Loucy (cell line): Measurements from ENCODE around the gene METTL6.

Source experiments
- H2AFZ ChIP-seq: fragments of 200-600 bp; sonication (generic); 2 replicates; pipeline ENCODE4 v1.6.0; 2016; ENCODE audit warnings: antibody characterized with exemption, mild to moderate bottlenecking, low read length, moderate library complexity
- H3F3A ChIP-seq: fragments of 200-600 bp; 2 replicates; pipeline ENCODE4 v1.6.0; 2016; ENCODE audit warnings: antibody characterized with exemption, low read depth, mild to moderate bottlenecking
- H3K27me3 ChIP-seq: fragments of 200-600 bp; sonication (generic); 2 replicates; pipeline ENCODE4 v1.6.1; 2014; ENCODE audit warnings: low read length, mild to moderate bottlenecking; ENCODE audit not compliant: insufficient read depth, poor library complexity, severe bottlenecking
- H3K36me3 ChIP-seq: fragments of 200-600 bp; sonication (generic); 2 replicates; pipeline ENCODE4 v1.6.1; 2016; ENCODE audit warnings: low read length; ENCODE audit not compliant: insufficient read depth
- H3K4me1 ChIP-seq: fragments of 200-600 bp; sonication (generic); 2 replicates; pipeline ENCODE4 v1.5.1; 2014; ENCODE audit warnings: low read length, mild to moderate bottlenecking; ENCODE audit not compliant: insufficient read depth, poor library complexity, severe bottlenecking
- H3K4me2 ChIP-seq: fragments of 200-600 bp; sonication (generic); 2 replicates; pipeline ENCODE4 v1.6.0; 2014; ENCODE audit warnings: antibody characterized with exemption, low read length, low read depth, mild to moderate bottlenecking; ENCODE audit not compliant: poor library complexity, severe bottlenecking
- H3K4me3 ChIP-seq: fragments of 200-600 bp; sonication (generic); 2 replicates; pipeline ENCODE4 v1.5.1; 2014; ENCODE audit warnings: low read length, mild to moderate bottlenecking, mixed read lengths; ENCODE audit not compliant: poor library complexity, severe bottlenecking
- H3K79me2 ChIP-seq: fragments of 200-600 bp; sonication (generic); 2 replicates; pipeline ENCODE4 v1.6.1; 2014; ENCODE audit warnings: low read length; ENCODE audit not compliant: insufficient read depth
- H3K9ac ChIP-seq: fragments of 200-600 bp; sonication (generic); 2 replicates; pipeline ENCODE4 v1.6.0; 2014; ENCODE audit warnings: mild to moderate bottlenecking, low read depth, low read length, moderate library complexity; ENCODE audit not compliant: poor library complexity, severe bottlenecking
- H3K9me2 ChIP-seq: fragments of 200-600 bp; sonication (generic); replicated peaks from 2 replicates; pipeline ENCODE4 v1.6.1; 2016; ENCODE audit warnings: low read depth, low read length, mixed read lengths
- H3K9me3 ChIP-seq: fragments of 200-600 bp; sonication (generic); 2 replicates; pipeline ENCODE4 v1.6.1; 2014; ENCODE audit warnings: mild to moderate bottlenecking, antibody characterized with exemption, low read length, low read depth; ENCODE audit not compliant: insufficient read depth
- H4K20me1 ChIP-seq: fragments of 200-600 bp; sonication (generic); 2 replicates; pipeline ENCODE4 v1.6.0; 2014; ENCODE audit warnings: antibody characterized with exemption, low read length, mild to moderate bottlenecking; ENCODE audit not compliant: insufficient read depth, poor library complexity, severe bottlenecking
- CTCF ChIP-seq: fragments of 200-600 bp; sonication (generic); conservative IDR thresholded peaks from 2 replicates; pipeline ENCODE4 v1.5.1; 2014; ENCODE audit warnings: mild to moderate bottlenecking, antibody characterized with exemption, low read length
- EZH2phosphoT487 ChIP-seq: fragments of 200-600 bp; IDR thresholded peaks from 2 replicates; pipeline ENCODE4 v1.6.1; 2018; ENCODE audit warnings: antibody characterized with exemption, mild to moderate bottlenecking, moderate library complexity, borderline replicate concordance

The METTL6 gene

GRCh38 chr3:15455756-15456155 is 28.4 kb upstream of the METTL6 start:
- Histone ChIP-seq H4K20me1 (no peaks in the 10 kb centered on the region), H3K4me1 (peaks cover 10% of the 10 kb centered on the region), H3F3A (no peaks in the 10 kb centered on the region), H3K9me2 (no peaks in the 10 kb centered on the region), H3K4me3 (no peak overlapping the region), H3K79me2 (no peaks in the 10 kb centered on the region), H3K9me3 (no peaks in the 10 kb centered on the region), H3K4me2 (no peak overlapping the region), H3K27me3 (no peaks in the 10 kb centered on the region), H2AFZ (no peak overlapping the region), H3K36me3 (no peaks in the 10 kb centered on the region), H3K9ac (no peak overlapping the region)
- no peak for TF ChIP-seq EZH2phosphoT487
- no peak for TF ChIP-seq CTCF

- Histone ChIP-seq H3K9ac (no peak overlapping the region), H3K36me3 (no peaks in the 10 kb centered on the region), H3K9me2 (no peaks in the 10 kb centered on the region), H3K9me3 (no peaks in the 10 kb centered on the region), H3K79me2 (no peaks in the 10 kb centered on the region), H4K20me1 (no peaks in the 10 kb centered on the region), H3K27me3 (no peaks in the 10 kb centered on the region), H3K4me2 (no peak overlapping the region), H3K4me3 (no peak overlapping the region), H3K4me1 (peaks cover 2% of the 10 kb centered on the region), H3F3A (no peaks in the 10 kb centered on the region), H2AFZ (no peak overlapping the region)
- no peak for TF ChIP-seq EZH2phosphoT487
- no peak for TF ChIP-seq CTCF
These were observed 27.6 kb upstream of the METTL6 start for GRCh38 chr3:15454965-15455364.

- no peak overlapping the region for H3K4me3 ChIP-seq
- no peaks in the 10 kb centered on the region for H4K20me1 ChIP-seq
- H3K27me3 ChIP-seq: no peaks in the 10 kb centered on the region
- no peak for TF ChIP-seq CTCF
- TF ChIP-seq EZH2phosphoT487: no peak
- H3K9ac ChIP-seq: no peak overlapping the region
- H3K4me1 ChIP-seq: no peaks in the 10 kb centered on the region
- H3K79me2 ChIP-seq: no peaks in the 10 kb centered on the region
- H3K9me2 ChIP-seq: no peaks in the 10 kb centered on the region
- no peak overlapping the region; the same call in 1 of the 2 replicates for H2AFZ ChIP-seq
- no peaks in the 10 kb centered on the region for H3K9me3 ChIP-seq
- H3K36me3 ChIP-seq: no peaks in the 10 kb centered on the region
- H3F3A ChIP-seq: no peaks in the 10 kb centered on the region
- no peak overlapping the region for H3K4me2 ChIP-seq
These were observed 26.8 kb upstream of the METTL6 start for GRCh38 chr3:15453991-15454625.
